Transverse colon (tissue), 3 donors: ENCODE measurements around the gene ADGRA1.

Experiments used
- EP300 ChIP-seq: sonication (generic); formaldehyde crosslinking; IDR thresholded peaks from one replicate; pipeline ENCODE4 v1.6.1; 2017; ENCODE audit warnings: antibody characterized with exemption, low read depth
- POLR2A ChIP-seq: fragments of 450-650 bp; IDR thresholded peaks from one replicate; pipeline ENCODE4 v1.6.1; 2016; ENCODE audit warnings: antibody characterized with exemption, mild to moderate bottlenecking, moderate library complexity
- TF ChIP-seq, protein P1 (sequence below), 5 experiments: fragments of 200-600 bp in 3 of 5; fragments of 450-650 bp in 2 of 5; sonication (generic) in 3 of 5; IDR thresholded peaks; 1 replicate in 2 of 5; 2 replicates in 3 of 5; pipeline ENCODE4 v1.5.1; 2016 to 2017; ENCODE audit warnings: antibody characterized with exemption in 5 of 5, inconsistent platforms in 3 of 5, mild to moderate bottlenecking in 2 of 5, moderate library complexity in 1 of 5

DNA sequence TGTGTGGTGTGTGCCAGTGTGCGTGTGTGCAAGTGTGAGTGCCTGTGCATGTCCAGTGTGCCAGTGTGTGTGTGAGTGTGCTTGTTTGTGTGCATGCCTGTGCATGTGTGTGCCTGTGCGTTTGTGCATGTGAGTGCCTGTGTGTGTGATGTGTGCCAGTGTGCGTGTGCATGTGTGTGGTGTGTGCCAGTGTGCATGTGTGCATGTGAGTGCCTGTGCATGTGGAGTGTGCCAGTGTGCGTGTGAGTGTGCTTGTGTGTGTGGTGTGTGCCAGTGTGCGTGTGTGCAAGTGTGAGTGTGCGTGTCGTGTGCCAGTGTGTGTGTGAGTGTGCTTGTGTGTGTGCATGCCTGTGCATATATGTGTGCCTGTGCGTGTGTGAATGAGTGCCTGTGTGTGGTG lies 33.8 kb downstream of the ADGRA1 start:
- TF ChIP-seq, protein P1, sequence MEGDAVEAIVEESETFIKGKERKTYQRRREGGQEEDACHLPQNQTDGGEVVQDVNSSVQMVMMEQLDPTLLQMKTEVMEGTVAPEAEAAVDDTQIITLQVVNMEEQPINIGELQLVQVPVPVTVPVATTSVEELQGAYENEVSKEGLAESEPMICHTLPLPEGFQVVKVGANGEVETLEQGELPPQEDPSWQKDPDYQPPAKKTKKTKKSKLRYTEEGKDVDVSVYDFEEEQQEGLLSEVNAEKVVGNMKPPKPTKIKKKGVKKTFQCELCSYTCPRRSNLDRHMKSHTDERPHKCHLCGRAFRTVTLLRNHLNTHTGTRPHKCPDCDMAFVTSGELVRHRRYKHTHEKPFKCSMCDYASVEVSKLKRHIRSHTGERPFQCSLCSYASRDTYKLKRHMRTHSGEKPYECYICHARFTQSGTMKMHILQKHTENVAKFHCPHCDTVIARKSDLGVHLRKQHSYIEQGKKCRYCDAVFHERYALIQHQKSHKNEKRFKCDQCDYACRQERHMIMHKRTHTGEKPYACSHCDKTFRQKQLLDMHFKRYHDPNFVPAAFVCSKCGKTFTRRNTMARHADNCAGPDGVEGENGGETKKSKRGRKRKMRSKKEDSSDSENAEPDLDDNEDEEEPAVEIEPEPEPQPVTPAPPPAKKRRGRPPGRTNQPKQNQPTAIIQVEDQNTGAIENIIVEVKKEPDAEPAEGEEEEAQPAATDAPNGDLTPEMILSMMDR (IDR thresholded peaks at IDR 0.05), result no peak
- TF ChIP-seq POLR2A (no peak), EP300 (no peak)
